ENCODE measurements around the gene SUGP1.

SUGP1 gene

GRCh38 chr19:19227217-19227616 lies 93.1 kb downstream of the SUGP1 start:
- DNase-seq (ENCODE audit: low read depth, low spot score), result no peak

- no peak for DNase-seq (ENCODE audit: low read depth, low spot score)
Observed at GRCh38 chr19:19226663-19227062, 93.6 kb downstream of the SUGP1 start.

GRCh38 chr19:19226204-19226603 lies 94.1 kb downstream of the SUGP1 start:
- no peak for DNase-seq (ENCODE audit: low read depth, low spot score)

Data from ELF-1 (cell line).